Upper lobe of right lung (tissue), 1 donor: ENCODE measurements around the gene PKIG. TPM values are rescaled to one million over a fixed set of nuclear protein-coding genes. Genes with fewer than 3 reads are reported as not detected.
A peak's percentile ranks its signal among the peaks of the same experiment; 100 is the strongest.

Experiments used
- ATAC-seq: fragments of 200-7000 bp; cut with Tn5 transposase; one replicate; pipeline ENCODE4 v1.9.1; 2020; ENCODE audit warnings: mild to moderate bottlenecking, moderate library complexity
- DNase-seq: peaks from one replicate; pipeline ENCODE4 v3.0.0-alpha.2; 2020
- H3K27ac ChIP-seq: fragments of 200-600 bp; one replicate; pipeline ENCODE4 v1.8.0; 2022
- H3K27me3 ChIP-seq: fragments of 200-600 bp; one replicate; pipeline ENCODE4 v1.8.0; 2022; ENCODE audit warnings: mild to moderate bottlenecking
- H3K36me3 ChIP-seq: fragments of 200-600 bp; one replicate; pipeline ENCODE4 v1.8.0; 2022
- H3K4me1 ChIP-seq: fragments of 200-600 bp; one replicate; pipeline ENCODE4 v1.8.0; 2022
- H3K4me3 ChIP-seq: fragments of 200-600 bp; one replicate; pipeline ENCODE4 v1.8.0; 2022; ENCODE audit warnings: mild to moderate bottlenecking
- H3K9me3 ChIP-seq: fragments of 200-600 bp; one replicate; pipeline ENCODE4 v1.8.0; 2022
- intact Hi-C: fragments of 100-400 bp; cut with DNase I; formaldehyde crosslinking; loops from one replicate; pipeline ENCODE4 v1.11.0; 2022
- total RNA-seq: library from RNA; stranded (reverse); fragmentation: NEBNext Ultra II Directional; extraction: Animal tissue kit (Norgen Biotek cat#: 25700); gene quantifications from one replicate; pipeline ENCODE4 v1.2.1, GENCODE V29; 2021
- TF ChIP-seq, protein P1 (sequence below): fragments of 200-600 bp; IDR thresholded peaks from one replicate; pipeline ENCODE4 v1.8.0; 2022; ENCODE audit warnings: antibody characterized with exemption
- donor health status: DM: no; HTN: yes; CAD: no; lungs with severe emphysema.

PKIG gene
- total RNA-seq, 1 donor from 2014 or later = 88.8 TPM

DNA sequence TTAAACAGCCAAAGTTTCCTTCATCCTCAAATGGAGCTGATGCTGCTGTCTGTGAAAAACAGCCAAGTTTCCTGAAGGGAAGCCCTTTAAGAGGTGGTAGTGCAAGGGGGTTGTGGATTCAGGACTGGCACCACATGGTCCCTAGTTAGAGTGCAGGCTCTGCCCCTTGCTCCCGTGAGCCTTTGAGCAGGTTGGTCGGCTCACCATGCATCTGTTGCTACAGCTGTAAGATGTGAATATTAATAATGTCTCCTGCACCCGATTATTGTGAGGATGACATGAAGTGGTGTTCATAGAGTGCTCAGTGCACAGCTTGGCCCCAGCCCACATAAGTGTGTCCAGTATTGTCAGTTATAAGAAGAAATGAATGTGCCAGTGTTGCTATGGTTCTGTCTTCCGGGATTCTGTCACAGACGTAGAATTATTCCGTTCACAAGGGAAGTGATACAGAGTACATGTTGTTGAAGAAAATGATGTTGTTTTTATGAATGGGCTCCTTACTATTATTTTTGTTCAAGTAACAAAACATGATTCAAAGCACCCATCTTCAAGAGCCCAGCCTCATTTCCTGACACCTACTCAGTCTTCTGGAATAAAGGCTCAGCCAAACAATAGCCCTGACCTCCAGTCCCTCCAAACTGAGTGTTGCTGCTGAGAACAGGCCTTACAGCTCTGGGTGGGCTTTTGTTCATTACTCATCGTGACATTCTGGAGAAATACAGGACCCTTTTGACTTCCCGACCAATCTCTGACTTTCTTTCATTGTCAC is 2.9 kb upstream of the PKIG start:
- intact Hi-C loops = no loop called here
- H3K27ac ChIP-seq = peak overlapping the region; percentile 52
- H3K4me3 ChIP-seq = no peak overlapping the region

DNA sequence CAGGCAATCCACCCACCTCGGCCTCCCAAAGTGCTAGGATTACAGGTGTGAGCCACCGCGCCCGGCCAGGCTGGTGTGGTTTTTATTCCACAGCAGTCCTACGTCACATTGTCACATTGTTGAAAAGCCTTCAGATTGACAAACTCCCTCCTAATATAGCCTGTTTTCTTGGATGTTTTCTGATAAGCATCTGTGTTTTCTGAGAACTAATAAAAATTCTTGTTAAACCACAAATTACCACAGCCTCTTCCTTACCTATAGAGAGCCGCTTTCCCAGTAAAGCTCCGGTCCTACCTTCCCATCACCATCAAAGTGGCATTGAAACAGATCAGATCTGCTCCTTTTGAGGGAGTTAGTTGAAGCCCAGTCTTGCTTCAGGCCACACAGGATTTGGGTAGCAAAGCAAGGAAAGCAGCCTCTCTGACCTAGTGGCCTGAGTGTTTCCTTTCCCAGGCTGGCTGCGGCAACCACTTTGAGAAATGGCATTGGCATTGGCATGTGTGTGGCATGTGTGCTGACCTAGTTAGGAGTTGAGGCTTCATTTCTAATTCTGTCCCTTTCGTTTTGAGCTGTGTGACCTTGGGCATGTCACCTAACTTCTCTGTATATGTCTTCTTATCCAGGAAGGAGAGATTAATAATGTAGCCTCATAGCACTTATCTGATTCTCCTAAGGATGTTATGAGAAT is 1.7 kb upstream of the PKIG start:
- intact Hi-C loops = no loop called here

More for the DNA sequence above, 2.9 kb upstream of the PKIG start:
- no peaks in the 10 kb centered on the region for H3K9me3 ChIP-seq
- DNase-seq (no peak), ATAC-seq (no peak)
- H3K36me3 ChIP-seq = no peaks in the 10 kb centered on the region
- H3K4me1 ChIP-seq = peaks cover 49% of the 10 kb centered on the region
- TF ChIP-seq, protein P1, sequence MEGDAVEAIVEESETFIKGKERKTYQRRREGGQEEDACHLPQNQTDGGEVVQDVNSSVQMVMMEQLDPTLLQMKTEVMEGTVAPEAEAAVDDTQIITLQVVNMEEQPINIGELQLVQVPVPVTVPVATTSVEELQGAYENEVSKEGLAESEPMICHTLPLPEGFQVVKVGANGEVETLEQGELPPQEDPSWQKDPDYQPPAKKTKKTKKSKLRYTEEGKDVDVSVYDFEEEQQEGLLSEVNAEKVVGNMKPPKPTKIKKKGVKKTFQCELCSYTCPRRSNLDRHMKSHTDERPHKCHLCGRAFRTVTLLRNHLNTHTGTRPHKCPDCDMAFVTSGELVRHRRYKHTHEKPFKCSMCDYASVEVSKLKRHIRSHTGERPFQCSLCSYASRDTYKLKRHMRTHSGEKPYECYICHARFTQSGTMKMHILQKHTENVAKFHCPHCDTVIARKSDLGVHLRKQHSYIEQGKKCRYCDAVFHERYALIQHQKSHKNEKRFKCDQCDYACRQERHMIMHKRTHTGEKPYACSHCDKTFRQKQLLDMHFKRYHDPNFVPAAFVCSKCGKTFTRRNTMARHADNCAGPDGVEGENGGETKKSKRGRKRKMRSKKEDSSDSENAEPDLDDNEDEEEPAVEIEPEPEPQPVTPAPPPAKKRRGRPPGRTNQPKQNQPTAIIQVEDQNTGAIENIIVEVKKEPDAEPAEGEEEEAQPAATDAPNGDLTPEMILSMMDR = no peak
- H3K27me3 ChIP-seq = no peaks in the 10 kb centered on the region

DNA sequence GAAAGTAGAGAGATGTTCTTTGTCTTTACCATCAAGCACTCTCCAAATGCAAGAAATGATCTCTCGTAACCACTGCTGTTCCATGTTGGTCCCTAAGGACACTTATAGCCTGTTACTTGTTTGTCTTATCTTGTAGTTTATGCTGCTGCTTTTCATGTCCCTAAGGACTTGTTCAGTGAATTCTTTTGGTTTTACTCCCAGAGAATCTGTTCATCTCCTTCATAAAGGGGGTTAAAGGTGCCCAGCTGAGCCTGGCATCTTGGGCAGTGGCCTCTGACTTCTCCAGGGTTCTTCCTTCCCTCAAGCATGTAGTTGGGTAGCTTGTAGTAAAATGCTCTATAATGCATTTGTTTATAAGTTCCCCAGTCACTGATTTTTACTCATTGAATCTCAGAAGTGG is 864 bp upstream of the PKIG start:
- H3K36me3 ChIP-seq = no peaks in the 10 kb centered on the region
- no peak for ATAC-seq
- DNase-seq = no peak
- H3K4me3 ChIP-seq = no peak overlapping the region
- no peaks in the 10 kb centered on the region for H3K9me3 ChIP-seq
- H3K27ac ChIP-seq = peak overlapping the region; percentile 84
- intact Hi-C loops = no loop called here
- H3K27me3 ChIP-seq = no peaks in the 10 kb centered on the region
- H3K4me1 ChIP-seq = peaks cover 52% of the 10 kb centered on the region
- TF ChIP-seq, protein P1 = no peak

More for the DNA sequence above, 1.7 kb upstream of the PKIG start:
- no peak for ATAC-seq
- no peaks in the 10 kb centered on the region for H3K27me3 ChIP-seq
- TF ChIP-seq, protein P1 = no peak
- no peak overlapping the region for H3K4me3 ChIP-seq
- peaks cover 49% of the 10 kb centered on the region for H3K4me1 ChIP-seq
- H3K9me3 ChIP-seq = no peaks in the 10 kb centered on the region
- DNase-seq = no peak
- H3K36me3 ChIP-seq = no peaks in the 10 kb centered on the region
- peak overlapping the region; percentile 84 for H3K27ac ChIP-seq

DNA sequence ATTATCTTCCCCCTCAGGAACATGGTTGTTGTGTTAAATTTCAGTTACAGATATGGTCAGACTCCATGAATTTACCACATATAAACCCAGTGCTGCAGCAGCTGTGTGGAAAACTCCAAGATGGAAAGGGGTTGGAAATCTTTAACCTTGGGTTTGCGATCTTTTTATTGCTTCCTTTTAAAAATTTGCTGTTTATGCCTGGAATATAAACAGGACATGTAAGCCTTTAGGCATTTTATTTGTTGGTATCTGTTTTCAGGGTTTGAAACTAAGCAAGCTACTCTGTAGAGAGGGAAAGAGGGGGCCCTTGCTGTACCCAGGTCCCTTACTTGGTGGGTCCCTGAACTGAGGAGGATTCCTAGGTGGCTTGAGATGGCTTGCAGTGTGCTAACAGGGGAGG is 778 bp downstream of the PKIG start:
- no peak for DNase-seq

GRCh38 chr20:44584162-44584561 is 1.8 kb downstream of the PKIG start:
- no peaks in the 10 kb centered on the region for H3K36me3 ChIP-seq
- peaks cover 48% of the 10 kb centered on the region for H3K4me1 ChIP-seq
- intact Hi-C loops = no loop called here
- TF ChIP-seq, protein P1 = no peak
- H3K27me3 ChIP-seq = no peaks in the 10 kb centered on the region
- no peaks in the 10 kb centered on the region for H3K9me3 ChIP-seq
- DNase-seq (no peak), ATAC-seq (no peak)
- H3K4me3 ChIP-seq = peak overlapping the region; percentile 56
- H3K27ac ChIP-seq = peak overlapping the region; percentile 84

More for the DNA sequence above, 778 bp downstream of the PKIG start:
- H3K4me1 ChIP-seq = peaks cover 50% of the 10 kb centered on the region
- peak overlapping the region; percentile 84 for H3K27ac ChIP-seq
- H3K9me3 ChIP-seq = no peaks in the 10 kb centered on the region
- H3K4me3 ChIP-seq = peak overlapping the region; percentile 56
- no peaks in the 10 kb centered on the region for H3K27me3 ChIP-seq
- ATAC-seq = no peak
- intact Hi-C loops = no loop called here
- H3K36me3 ChIP-seq = no peaks in the 10 kb centered on the region
- TF ChIP-seq, protein P1 = no peak
